Karpas-422 (cell line): ENCODE results near the gene KDM4E. TPM values are rescaled to one million over a fixed set of nuclear protein-coding genes. Genes with fewer than 3 reads are reported as not detected.
A peak's percentile ranks its signal among the peaks of the same experiment; 100 is the strongest.

Experiments used
- DNase-seq: peaks from one replicate; pipeline ENCODE4 v3.0.0-alpha.2; 2015
- H2AFZ ChIP-seq: fragments of 200-600 bp; sonication (generic); 2 replicates; pipeline ENCODE4 v1.6.1; 2014; ENCODE audit warnings: antibody characterized with exemption, low read length, mixed read lengths
- H3K27ac ChIP-seq: fragments of 200-600 bp; sonication (generic); 2 replicates; pipeline ENCODE4 v1.5.1; 2014; ENCODE audit warnings: mild to moderate bottlenecking, low read length, moderate library complexity
- H3K27me3 ChIP-seq: fragments of 200-600 bp; sonication (generic); 2 replicates; pipeline ENCODE4 v1.6.1; 2014; ENCODE audit warnings: low read length, mixed read lengths
- H3K36me3 ChIP-seq: fragments of 200-600 bp; sonication (generic); 2 replicates; pipeline ENCODE4 v1.6.1; 2014; ENCODE audit warnings: low read length, mixed read lengths; ENCODE audit not compliant: insufficient read depth
- H3K4me1 ChIP-seq: fragments of 200-600 bp; sonication (generic); 2 replicates; pipeline ENCODE4 v1.6.1; 2014; ENCODE audit warnings: mild to moderate bottlenecking, low read length, mixed read lengths
- H3K4me2 ChIP-seq: fragments of 200-600 bp; sonication (generic); 2 replicates; pipeline ENCODE4 v1.6.1; 2014; ENCODE audit warnings: low read length, low read depth, mild to moderate bottlenecking; ENCODE audit not compliant: poor library complexity, severe bottlenecking
- H3K4me3 ChIP-seq: fragments of 200-600 bp; sonication (generic); 2 replicates; pipeline ENCODE4 v1.5.1; 2014; ENCODE audit warnings: mild to moderate bottlenecking, antibody characterized with exemption, low read length, mixed read lengths
- H3K79me2 ChIP-seq: fragments of 200-600 bp; sonication (generic); 2 replicates; pipeline ENCODE4 v1.6.1; 2014; ENCODE audit warnings: mild to moderate bottlenecking, low read length, mixed read lengths
- H3K9ac ChIP-seq: fragments of 200-600 bp; sonication (generic); 2 replicates; pipeline ENCODE4 v1.6.0; 2014; ENCODE audit warnings: low read length
- H3K9me2 ChIP-seq: fragments of 200-600 bp; sonication (generic), shearing (Covaris generic); replicated peaks from 2 replicates; pipeline ENCODE4 v1.6.0; 2014; ENCODE audit warnings: mild to moderate bottlenecking, low read length, moderate library complexity; ENCODE audit not compliant: insufficient read depth
- H3K9me3 ChIP-seq: fragments of 300-700, 200-600 bp; sonication (generic); 2 replicates; pipeline ENCODE4 v1.6.1; 2014; ENCODE audit warnings: low read length, mixed read lengths
- H4K20me1 ChIP-seq: fragments of 200-600 bp; sonication (generic); 2 replicates; pipeline ENCODE4 v1.6.1; 2014; ENCODE audit warnings: mild to moderate bottlenecking, antibody characterized with exemption, low read length, low read depth; ENCODE audit not compliant: insufficient read depth
- total RNA-seq: library from RNA; depleted of rRNA; stranded (reverse); fragments of >200 nt; shearing (Covaris generic); gene quantifications from 2 replicates; pipeline ENCODE4 v1.2.3, GENCODE V29; 2014; ENCODE audit warnings: low replicate concordance

KDM4E gene
- total RNA-seq, 1 experiment from 2014 or later: not detected

- H3K27ac ChIP-seq: no peak overlapping the region
- no peaks in the 10 kb centered on the region for H3K36me3 ChIP-seq
- H3K79me2 ChIP-seq: no peaks in the 10 kb centered on the region
- no peaks in the 10 kb centered on the region for H3K9me3 ChIP-seq
- no peak overlapping the region for H3K4me2 ChIP-seq
- no peaks in the 10 kb centered on the region for H4K20me1 ChIP-seq
- H2AFZ ChIP-seq: no peak overlapping the region
- H3K9ac ChIP-seq: no peak overlapping the region
- H3K9me2 ChIP-seq: no peaks in the 10 kb centered on the region
- no peak for DNase-seq
- H3K4me1 ChIP-seq: no peaks in the 10 kb centered on the region
- no peaks in the 10 kb centered on the region; the same call in 1 of the 2 replicates for H3K27me3 ChIP-seq
- no peak overlapping the region for H3K4me3 ChIP-seq
Measured at GRCh38 chr11:95054356-95054755, 29.3 kb downstream of the KDM4E start.

GRCh38 chr11:95055283-95055897, 30.3 kb downstream of the KDM4E start:
- no peak for DNase-seq
- Histone ChIP-seq H3K27ac (no peak overlapping the region), H4K20me1 (no peaks in the 10 kb centered on the region), H3K36me3 (no peaks in the 10 kb centered on the region), H3K9me2 (no peaks in the 10 kb centered on the region), H2AFZ (no peak overlapping the region), H3K4me1 (no peaks in the 10 kb centered on the region), H3K79me2 (no peaks in the 10 kb centered on the region), H3K4me3 (no peak overlapping the region), H3K9me3 (no peaks in the 10 kb centered on the region), H3K9ac (no peak overlapping the region), H3K27me3 (peaks cover 2% of the 10 kb centered on the region; the same call in 1 of the 2 replicates), H3K4me2 (no peak overlapping the region)

- Histone ChIP-seq H3K27me3 (peaks cover 2% of the 10 kb centered on the region; the same call in 1 of the 2 replicates), H3K4me2 (no peak overlapping the region), H3K4me3 (no peak overlapping the region), H2AFZ (no peak overlapping the region), H3K9me3 (no peaks in the 10 kb centered on the region), H3K27ac (no peak overlapping the region), H3K4me1 (no peaks in the 10 kb centered on the region), H3K9me2 (no peaks in the 10 kb centered on the region), H3K36me3 (no peaks in the 10 kb centered on the region), H4K20me1 (no peaks in the 10 kb centered on the region), H3K9ac (no peak overlapping the region), H3K79me2 (no peaks in the 10 kb centered on the region)
- no peak for DNase-seq
Measured at GRCh38 chr11:95057959-95058358, 32.9 kb downstream of the KDM4E start.

GRCh38 chr11:95058621-95059020, 33.6 kb downstream of the KDM4E start:
- no peak overlapping the region for H3K4me3 ChIP-seq
- no peak overlapping the region for H2AFZ ChIP-seq
- no peaks in the 10 kb centered on the region for H3K4me1 ChIP-seq
- no peaks in the 10 kb centered on the region for H3K9me2 ChIP-seq
- H3K4me2 ChIP-seq: no peak overlapping the region
- H3K9ac ChIP-seq: no peak overlapping the region
- H4K20me1 ChIP-seq: no peaks in the 10 kb centered on the region
- no peaks in the 10 kb centered on the region for H3K9me3 ChIP-seq
- no peak for DNase-seq
- no peaks in the 10 kb centered on the region for H3K79me2 ChIP-seq
- H3K27me3 ChIP-seq: peaks cover 2% of the 10 kb centered on the region; the same call in 1 of the 2 replicates
- H3K36me3 ChIP-seq: no peaks in the 10 kb centered on the region
- H3K27ac ChIP-seq: no peak overlapping the region

- Histone ChIP-seq H4K20me1 (no peaks in the 10 kb centered on the region), H3K9me2 (no peaks in the 10 kb centered on the region), H3K4me1 (no peaks in the 10 kb centered on the region), H3K9ac (no peak overlapping the region), H3K27ac (no peak overlapping the region), H3K27me3 (peaks cover 2% of the 10 kb centered on the region; the same call in 1 of the 2 replicates), H3K79me2 (no peaks in the 10 kb centered on the region), H3K36me3 (no peaks in the 10 kb centered on the region), H3K4me2 (no peak overlapping the region), H2AFZ (no peak overlapping the region), H3K4me3 (no peak overlapping the region), H3K9me3 (no peaks in the 10 kb centered on the region)
- no peak for DNase-seq
Measured at GRCh38 chr11:95059046-95059445, 34.0 kb downstream of the KDM4E start.

- Histone ChIP-seq H4K20me1 (peaks cover 3% of the 10 kb centered on the region), H3K9ac (no peak overlapping the region), H3K4me2 (no peak overlapping the region), H3K27me3 (0 out of 2 replicates have a peak, but pooled peaks cover under 1% of the 10 kb centered on the region), H3K9me3 (no peaks in the 10 kb centered on the region), H3K79me2 (peaks cover 26% of the 10 kb centered on the region), H3K9me2 (no peaks in the 10 kb centered on the region), H2AFZ (no peak overlapping the region), H3K4me1 (peaks cover 20% of the 10 kb centered on the region), H3K27ac (no peak overlapping the region), H3K4me3 (no peak overlapping the region), H3K36me3 (peaks cover under 1% of the 10 kb centered on the region; the same call in 1 of the 2 replicates)
- DNase-seq: no peak
Measured at GRCh38 chr11:95065336-95065735, 40.3 kb downstream of the KDM4E start.

- Histone ChIP-seq H3K79me2 (peaks cover 30% of the 10 kb centered on the region), H2AFZ (peak within 1 kb of the TSS; percentile 45), H3K27me3 (no peaks in the 10 kb centered on the region), H3K9me3 (no peaks in the 10 kb centered on the region), H3K4me2 (peak within 1 kb of the TSS; percentile 84), H3K9me2 (no peaks in the 10 kb centered on the region), H3K36me3 (peaks cover 10% of the 10 kb centered on the region), H4K20me1 (peaks cover 10% of the 10 kb centered on the region), H3K4me3 (peak within 1 kb of the TSS; percentile 67), H3K9ac (peak within 1 kb of the TSS; percentile 75), H3K4me1 (peaks cover 24% of the 10 kb centered on the region), H3K27ac (peak within 1 kb of the TSS; percentile 47)
- peak; percentile 90 for DNase-seq
Measured at GRCh38 chr11:95066716-95067038, 41.6 kb downstream of the KDM4E start, which contains the start of gene SRSF8. TSS of gene SRSF8 (plus strand) at chr11:95066919. CDS start at chr11:95067227, 308 bp downstream.

GRCh38 chr11:95067039-95067840, 42.2 kb downstream of the KDM4E start:
- peaks cover 10% of the 10 kb centered on the region for H4K20me1 ChIP-seq
- peak overlapping the region; percentile 47 for H3K27ac ChIP-seq
- no peaks in the 10 kb centered on the region for H3K27me3 ChIP-seq
- H3K4me3 ChIP-seq: peak overlapping the region; percentile 67
- peak overlapping the region; percentile 75 for H3K9ac ChIP-seq
- H3K36me3 ChIP-seq: peaks cover 12% of the 10 kb centered on the region
- peaks cover 24% of the 10 kb centered on the region for H3K4me1 ChIP-seq
- H2AFZ ChIP-seq: peak overlapping the region; percentile 45
- no peaks in the 10 kb centered on the region for H3K9me2 ChIP-seq
- H3K4me2 ChIP-seq: peak overlapping the region; percentile 84
- H3K79me2 ChIP-seq: peaks cover 30% of the 10 kb centered on the region
- DNase-seq: peak; percentile 95
- H3K9me3 ChIP-seq: no peaks in the 10 kb centered on the region
